Measurements from ENCODE around the gene KITLG.

DNA sequence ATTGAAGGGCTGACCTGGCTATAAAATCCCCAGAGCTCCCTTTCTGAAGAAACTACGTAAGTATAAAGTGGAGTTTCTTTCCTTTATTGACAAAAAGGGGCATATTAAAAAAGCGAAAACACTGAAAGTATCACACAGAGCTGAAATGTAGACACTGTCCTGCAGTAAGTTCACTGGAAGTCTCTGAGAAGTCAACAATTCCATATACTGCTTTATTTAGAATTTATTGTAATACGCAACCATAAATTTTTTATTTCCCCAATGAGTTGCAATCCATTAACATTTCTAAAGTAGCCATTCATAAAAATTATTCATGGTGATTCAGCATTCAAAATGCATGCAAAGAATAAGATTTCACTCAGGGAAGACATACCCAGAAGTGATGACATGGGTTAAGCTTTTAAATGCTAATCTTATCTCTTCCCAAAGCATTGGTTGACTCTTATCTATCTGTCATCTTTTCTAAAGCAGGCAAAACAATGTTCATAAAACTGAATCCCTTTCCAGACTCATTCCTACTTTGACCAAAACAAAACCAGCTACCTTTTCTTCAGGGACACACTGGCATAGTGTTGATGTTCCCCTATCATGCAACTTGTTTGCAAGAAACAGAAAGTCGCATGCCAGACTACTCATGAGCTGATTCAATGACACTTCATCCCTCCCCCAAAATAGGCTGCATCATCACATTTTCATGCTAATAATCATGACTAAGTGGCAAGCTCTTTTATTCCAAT lies 17.3 kb downstream of the KITLG start:
- TF ChIP-seq, protein P1, sequence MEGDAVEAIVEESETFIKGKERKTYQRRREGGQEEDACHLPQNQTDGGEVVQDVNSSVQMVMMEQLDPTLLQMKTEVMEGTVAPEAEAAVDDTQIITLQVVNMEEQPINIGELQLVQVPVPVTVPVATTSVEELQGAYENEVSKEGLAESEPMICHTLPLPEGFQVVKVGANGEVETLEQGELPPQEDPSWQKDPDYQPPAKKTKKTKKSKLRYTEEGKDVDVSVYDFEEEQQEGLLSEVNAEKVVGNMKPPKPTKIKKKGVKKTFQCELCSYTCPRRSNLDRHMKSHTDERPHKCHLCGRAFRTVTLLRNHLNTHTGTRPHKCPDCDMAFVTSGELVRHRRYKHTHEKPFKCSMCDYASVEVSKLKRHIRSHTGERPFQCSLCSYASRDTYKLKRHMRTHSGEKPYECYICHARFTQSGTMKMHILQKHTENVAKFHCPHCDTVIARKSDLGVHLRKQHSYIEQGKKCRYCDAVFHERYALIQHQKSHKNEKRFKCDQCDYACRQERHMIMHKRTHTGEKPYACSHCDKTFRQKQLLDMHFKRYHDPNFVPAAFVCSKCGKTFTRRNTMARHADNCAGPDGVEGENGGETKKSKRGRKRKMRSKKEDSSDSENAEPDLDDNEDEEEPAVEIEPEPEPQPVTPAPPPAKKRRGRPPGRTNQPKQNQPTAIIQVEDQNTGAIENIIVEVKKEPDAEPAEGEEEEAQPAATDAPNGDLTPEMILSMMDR (optimal IDR thresholded peaks at IDR 0.05 in 1 of 3, IDR thresholded peaks at IDR 0.05 in 1 of 3, conservative IDR thresholded peaks at IDR 0.05 in 1 of 3; ENCODE audit: extremely low read depth in 1 of 3, insufficient read depth in 2 of 3, low read length in 3 of 3), result no peak
- TF ChIP-seq EZH2 (IDR thresholded peaks at IDR 0.05; ENCODE audit: low read length), result no peak

All from keratinocyte (primary cell).